ENCODE results near the gene MAGED1.
A peak's percentile ranks its signal among the peaks of the same experiment; 100 is the strongest.

Gene MAGED1

DNA sequence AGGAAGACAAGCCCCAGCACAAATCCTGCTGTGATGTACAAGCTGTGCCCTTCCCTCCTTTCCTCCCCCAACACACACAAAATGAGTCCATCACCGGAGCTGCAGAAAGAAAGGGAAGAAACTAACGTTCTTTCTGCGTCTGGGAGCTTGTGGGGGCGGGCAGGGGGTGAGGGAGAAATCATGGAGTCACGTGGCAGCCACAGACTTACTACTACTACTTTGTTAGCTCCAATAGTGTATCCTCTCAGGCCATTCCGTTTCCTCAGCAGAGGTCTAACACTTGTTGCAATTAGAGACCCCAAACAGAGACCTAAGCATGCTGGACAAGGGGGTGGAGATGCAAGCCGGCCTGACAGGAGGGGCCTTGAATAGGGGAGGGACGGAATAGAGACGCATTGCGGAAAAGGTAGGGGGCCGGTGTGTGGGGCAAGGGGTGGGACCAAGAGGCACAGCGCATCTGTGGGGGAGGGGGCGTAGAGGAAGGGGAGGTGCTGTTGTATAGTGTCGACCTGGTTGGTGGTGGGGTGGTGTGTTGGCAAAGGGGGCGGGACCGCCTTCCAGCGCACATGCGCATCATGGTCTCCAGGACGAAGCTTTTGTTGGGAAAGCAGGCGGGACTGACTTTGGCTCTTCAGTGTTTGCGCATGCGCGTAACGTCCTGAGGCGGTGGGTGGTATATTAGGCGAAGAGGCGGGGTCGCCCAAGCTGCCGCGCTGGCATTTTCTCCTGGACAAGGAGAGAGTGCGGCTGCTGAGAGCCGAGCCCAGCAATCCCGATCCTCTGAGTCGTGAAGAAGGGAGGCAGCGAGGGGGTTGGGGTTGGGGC, at the start of gene MAGED1:
TSS of gene MAGED1 (plus strand) at position 703 of the 825 bp plus-strand sequence. CDS start 682 bp downstream, outside the sequence.
- H3K27ac ChIP-seq = peak within 1 kb of the TSS; percentile 16 to 91 (median 79); a peak in 21 of 22 replicates

DNA sequence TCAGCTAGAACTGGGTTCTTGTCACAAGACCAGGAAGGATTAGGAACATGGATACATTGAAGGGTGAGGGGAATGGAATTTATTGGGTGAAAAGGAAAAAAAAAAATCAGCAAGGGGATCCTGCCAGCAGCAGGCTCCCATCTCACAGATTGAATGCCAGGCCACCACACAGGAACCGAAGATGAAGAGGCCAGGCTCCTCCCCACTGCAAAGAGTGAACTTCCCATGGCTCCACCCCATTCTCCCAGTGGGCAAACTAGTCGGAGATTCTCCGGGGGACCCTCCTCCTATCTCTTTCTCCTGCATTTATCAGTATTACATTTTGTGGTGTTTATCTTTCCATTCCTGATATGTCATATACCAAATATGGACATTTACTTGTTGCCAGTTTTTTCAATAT, 46.0 kb upstream of the MAGED1 start:
- Histone ChIP-seq H3K9me3 (replicated peaks in 1 of 11) (peaks cover 0 to 10% (median under 1%) of the 10 kb centered on the region in 11 experiments; a peak in 6 of 22 replicates), H3K4me2 (no peak overlapping the region), H4K20me1 (no peaks in the 10 kb centered on the region; a peak in 1 of 22 replicates), H3K27ac (no peak overlapping the region), H3K36me3 (no peaks in the 10 kb centered on the region), H3K9ac (no peak overlapping the region), H3K4me3 (no peak overlapping the region), H3K4me1 (no peaks in the 10 kb centered on the region), H3K27me3 (peaks cover 91 to 100% (median 99%) of the 10 kb centered on the region in 11 experiments)
- no peak for TF ChIP-seq Cebpa-rat (IDR thresholded peaks at IDR 0.05)

More for the DNA sequence above, at the start of gene MAGED1:
- Histone ChIP-seq H3K9ac (peak within 1 kb of the TSS; percentile 75 to 86 (median 81)), H4K20me1 (peaks cover 0 to 31% (median 18%) of the 10 kb centered on the region in 11 experiments; a peak in 12 of 22 replicates), H3K4me1 (peaks cover 19 to 63% (median 48%) of the 10 kb centered on the region in 10 experiments; a peak in 19 of 20 replicates), H3K36me3 (peaks cover 9 to 31% (median 24%) of the 10 kb centered on the region in 11 experiments), H3K4me3 (peak within 1 kb of the TSS; percentile 62 to 76 (median 71)), H3K27me3 (no peaks in the 10 kb centered on the region; a peak in 2 of 22 replicates), H3K4me2 (peak within 1 kb of the TSS; percentile 67 to 97 (median 85)), H3K9me3 (replicated peaks in 1 of 11) (no peaks in the 10 kb centered on the region)
- TF ChIP-seq Cebpa-rat (IDR thresholded peaks at IDR 0.05) = no peak

DNA sequence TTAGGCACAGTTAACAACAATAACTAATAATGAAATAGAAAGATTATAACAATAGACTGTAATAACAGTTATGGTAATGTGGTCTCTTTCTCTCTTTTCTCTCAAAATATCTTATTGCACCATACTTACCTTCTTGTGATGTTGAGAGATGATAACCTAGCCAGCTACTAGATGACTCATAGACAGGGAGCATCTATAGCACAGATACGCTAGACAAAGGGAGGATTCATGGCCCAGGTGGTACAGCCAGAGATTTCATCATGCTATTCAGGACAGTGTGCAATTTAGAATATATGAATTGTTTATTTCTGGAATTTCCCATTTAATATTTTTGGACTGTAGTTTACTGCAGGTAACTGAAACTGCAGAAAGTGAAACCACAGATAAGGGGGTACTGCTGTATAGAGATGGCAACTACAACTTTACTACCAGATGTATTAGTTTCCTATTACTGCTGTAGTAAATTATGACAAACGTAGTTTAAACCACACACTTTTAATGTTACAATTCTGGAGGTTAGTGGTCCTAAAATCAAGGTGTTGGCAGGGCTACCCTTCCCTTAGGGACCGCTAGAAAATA, 41.8 kb upstream of the MAGED1 start:
- H3K27ac ChIP-seq = no peak overlapping the region
- no peak overlapping the region for H3K4me2 ChIP-seq
- peaks cover 0 to 12% (median 2%) of the 10 kb centered on the region in 11 experiments; a peak in 16 of 22 replicates for H3K9me3 ChIP-seq (replicated peaks in 1 of 11)
- H3K4me3 ChIP-seq = no peak overlapping the region
- TF ChIP-seq Cebpa-rat (IDR thresholded peaks at IDR 0.05) = no peak
- no peaks in the 10 kb centered on the region for H3K4me1 ChIP-seq
- H4K20me1 ChIP-seq = no peaks in the 10 kb centered on the region; a peak in 2 of 22 replicates
- no peak overlapping the region for H3K9ac ChIP-seq
- no peaks in the 10 kb centered on the region for H3K36me3 ChIP-seq
- H3K27me3 ChIP-seq = peaks cover 91 to 100% (median 99%) of the 10 kb centered on the region in 11 experiments

DNA sequence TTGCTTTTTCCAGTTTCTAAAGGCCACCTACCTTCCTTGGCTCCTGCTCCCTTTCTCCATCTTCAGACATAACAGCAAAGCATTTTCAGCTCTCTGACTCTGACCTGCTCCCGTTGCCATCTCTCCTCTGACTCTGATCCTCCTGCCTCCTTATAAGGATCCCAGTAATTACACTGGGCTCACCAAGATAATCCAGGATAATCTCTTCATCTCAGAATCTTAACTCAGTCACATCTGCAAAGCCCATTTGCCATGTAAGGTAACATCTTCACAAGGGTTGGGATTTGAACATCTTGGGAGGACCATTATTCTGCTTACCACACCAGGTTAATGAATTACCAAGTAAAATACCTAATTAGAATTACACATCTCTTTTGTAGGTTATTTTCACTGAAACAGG, 41.3 kb upstream of the MAGED1 start:
- no peak overlapping the region for H3K4me2 ChIP-seq
- TF ChIP-seq Cebpa-rat (IDR thresholded peaks at IDR 0.05) = no peak
- H3K4me1 ChIP-seq = no peaks in the 10 kb centered on the region
- peaks cover 3 to 17% (median 7%) of the 10 kb centered on the region in 11 experiments; a peak in 21 of 22 replicates for H3K9me3 ChIP-seq (replicated peaks in 1 of 11)
- no peak overlapping the region for H3K27ac ChIP-seq
- H4K20me1 ChIP-seq = no peaks in the 10 kb centered on the region; a peak in 2 of 22 replicates
- peaks cover 93 to 100% (median 99%) of the 10 kb centered on the region in 11 experiments for H3K27me3 ChIP-seq
- H3K9ac ChIP-seq = no peak overlapping the region
- H3K4me3 ChIP-seq = no peak overlapping the region
- H3K36me3 ChIP-seq = no peaks in the 10 kb centered on the region

- H3K27ac ChIP-seq = no peak overlapping the region
Measured at GRCh38 chrX:51852621-51853020, 40.8 kb upstream of the MAGED1 start.

GRCh38 chrX:51853251-51853650, 40.2 kb upstream of the MAGED1 start:
- H3K9ac ChIP-seq = no peak overlapping the region
- H3K27ac ChIP-seq = no peak overlapping the region
- peaks cover 11 to 28% (median 18%) of the 10 kb centered on the region in 11 experiments; a peak in 21 of 22 replicates for H3K9me3 ChIP-seq (replicated peaks in 1 of 11)
- H4K20me1 ChIP-seq = no peaks in the 10 kb centered on the region; a peak in 2 of 22 replicates
- no peaks in the 10 kb centered on the region for H3K4me1 ChIP-seq
- peaks cover 93 to 100% (median 99%) of the 10 kb centered on the region in 11 experiments for H3K27me3 ChIP-seq
- no peak for TF ChIP-seq Cebpa-rat (IDR thresholded peaks at IDR 0.05)
- H3K4me2 ChIP-seq = no peak overlapping the region
- no peak overlapping the region for H3K4me3 ChIP-seq
- H3K36me3 ChIP-seq = no peaks in the 10 kb centered on the region

More at GRCh38 chrX:51852621-51853020, 40.8 kb upstream of the MAGED1 start:
- peaks cover 9 to 22% (median 12%) of the 10 kb centered on the region in 11 experiments; a peak in 21 of 22 replicates for H3K9me3 ChIP-seq (replicated peaks in 1 of 11)
- no peak for TF ChIP-seq Cebpa-rat (IDR thresholded peaks at IDR 0.05)
- H3K27me3 ChIP-seq = peaks cover 93 to 100% (median 99%) of the 10 kb centered on the region in 11 experiments
- H4K20me1 ChIP-seq = no peaks in the 10 kb centered on the region; a peak in 2 of 22 replicates
- H3K4me2 ChIP-seq = no peak overlapping the region
- H3K4me1 ChIP-seq = no peaks in the 10 kb centered on the region
- H3K9ac ChIP-seq = no peak overlapping the region
- H3K4me3 ChIP-seq = no peak overlapping the region
- H3K36me3 ChIP-seq = no peaks in the 10 kb centered on the region

DNA sequence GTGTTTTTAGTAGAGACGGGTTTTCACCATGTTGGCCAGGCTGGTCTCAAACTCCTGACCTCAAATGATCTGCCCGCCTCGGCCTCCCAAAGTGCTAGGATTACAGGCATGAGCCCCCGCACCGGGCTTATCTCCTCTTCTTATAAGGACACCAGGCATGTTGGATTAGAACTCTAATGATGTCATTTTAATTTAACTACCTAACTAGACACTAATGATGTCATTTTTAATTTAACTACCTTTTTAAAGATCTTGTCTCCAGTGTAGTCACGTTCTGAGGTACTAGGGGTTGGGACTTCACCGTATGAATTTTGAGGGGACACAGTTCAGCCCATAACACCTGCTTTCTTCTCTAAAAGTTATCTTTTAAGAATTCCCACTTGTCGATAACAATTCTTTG, 37.7 kb upstream of the MAGED1 start:
- Histone ChIP-seq H3K4me3 (no peak overlapping the region), H3K4me2 (no peak overlapping the region), H3K36me3 (no peaks in the 10 kb centered on the region), H3K9me3 (replicated peaks in 1 of 11) (peaks cover 11 to 33% (median 19%) of the 10 kb centered on the region in 11 experiments; a peak in 21 of 22 replicates), H4K20me1 (no peaks in the 10 kb centered on the region; a peak in 2 of 22 replicates), H3K27me3 (peaks cover 98 to 100% (median 100%) of the 10 kb centered on the region in 11 experiments), H3K27ac (no peak overlapping the region), H3K4me1 (no peaks in the 10 kb centered on the region), H3K9ac (no peak overlapping the region)
- TF ChIP-seq Cebpa-rat (IDR thresholded peaks at IDR 0.05) = no peak

DNA sequence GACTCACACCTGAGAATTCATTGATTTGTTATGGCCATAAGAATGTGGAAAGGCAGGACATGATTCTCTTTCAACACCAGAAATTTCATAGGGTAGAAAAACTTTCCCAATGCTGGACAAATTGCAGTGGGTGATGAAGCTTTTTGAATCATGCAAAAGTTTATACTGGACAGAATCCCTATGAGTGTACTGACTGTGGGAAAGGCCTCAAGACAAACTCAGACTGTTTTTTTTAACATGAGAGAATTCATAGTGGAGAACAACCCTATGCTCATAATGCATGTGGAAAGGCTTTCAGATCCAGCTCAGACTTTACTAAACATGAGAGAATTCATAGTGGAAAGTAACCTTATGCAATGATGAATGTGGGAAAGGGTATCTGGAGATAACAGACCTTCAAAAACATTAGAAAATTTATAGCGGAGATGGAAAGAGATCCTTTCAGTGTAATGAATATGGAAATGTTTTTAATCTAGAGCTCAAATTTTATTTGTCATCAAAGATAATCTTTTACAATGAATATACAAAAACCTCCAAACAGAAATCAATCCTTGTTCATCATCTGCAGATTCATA, 36.2 kb upstream of the MAGED1 start:
- Histone ChIP-seq H3K36me3 (no peaks in the 10 kb centered on the region), H3K4me3 (no peak overlapping the region), H4K20me1 (no peaks in the 10 kb centered on the region; a peak in 2 of 22 replicates), H3K9ac (no peak overlapping the region), H3K27me3 (peaks cover 89 to 100% (median 98%) of the 10 kb centered on the region in 11 experiments), H3K27ac (no peak overlapping the region), H3K4me1 (no peaks in the 10 kb centered on the region), H3K4me2 (no peak overlapping the region), H3K9me3 (replicated peaks in 1 of 11) (peaks cover 11 to 33% (median 19%) of the 10 kb centered on the region in 11 experiments; a peak in 21 of 22 replicates)
- TF ChIP-seq Cebpa-rat (IDR thresholded peaks at IDR 0.05) = no peak

DNA sequence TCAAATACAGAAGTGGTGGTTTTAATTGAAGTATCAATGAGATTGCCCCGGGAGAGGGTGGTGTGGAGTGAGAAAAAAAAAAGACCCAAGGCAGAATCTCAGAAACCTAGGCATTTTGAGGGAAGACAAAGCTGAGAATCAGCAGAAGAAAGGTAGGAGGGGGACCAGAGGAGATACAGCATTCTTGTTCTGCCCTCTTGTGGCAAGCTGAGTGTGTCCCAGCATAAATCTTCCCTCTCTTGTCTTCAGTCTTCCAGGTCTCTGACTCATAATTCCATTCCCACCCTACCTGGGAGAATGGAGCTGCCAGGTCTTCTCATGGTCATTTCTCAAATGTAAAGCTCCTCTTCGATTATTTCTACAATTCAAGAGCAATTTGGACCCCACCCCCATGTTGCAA, 32.7 kb upstream of the MAGED1 start:
- Histone ChIP-seq H3K4me1 (no peaks in the 10 kb centered on the region), H3K9ac (no peak overlapping the region), H3K4me2 (no peak overlapping the region), H3K27me3 (peaks cover 82 to 100% (median 93%) of the 10 kb centered on the region in 11 experiments), H4K20me1 (no peaks in the 10 kb centered on the region; a peak in 1 of 22 replicates), H3K27ac (no peak overlapping the region), H3K9me3 (replicated peaks in 1 of 11) (peaks cover 12 to 50% (median 26%) of the 10 kb centered on the region in 11 experiments; a peak in 21 of 22 replicates), H3K4me3 (no peak overlapping the region), H3K36me3 (no peaks in the 10 kb centered on the region)
- no peak for TF ChIP-seq Cebpa-rat (IDR thresholded peaks at IDR 0.05)
